Erythroblast (primary cell): ENCODE measurements around the gene FUT3.

Experiments
- GATA1 ChIP-seq: IDR thresholded peaks from 2 replicates; pipeline ENCODE4 v1.6.1; 2011; ENCODE audit warnings: low read depth, mild to moderate bottlenecking, control low read depth, low read length, moderate library complexity
- POLR2A ChIP-seq: IDR thresholded peaks from 2 replicates; pipeline ENCODE4 v1.6.1; 2011; ENCODE audit warnings: mild to moderate bottlenecking, low read length

- TF ChIP-seq POLR2A (no peak), GATA1 (no peak)
Observed at GRCh38 chr19:5850743-5851293, 431 bp downstream of the FUT3 start.
